Measurements from ENCODE around the gene POSTN. TPM values are rescaled to one million over a fixed set of nuclear protein-coding genes. Genes with fewer than 3 reads are reported as not detected.
"Not testable (repeated sequence)": the region's sequence is repeated elsewhere in the genome, so short reads cannot be mapped to it uniquely, and the experiment has no call there.

Gene POSTN
- polyA plus RNA-seq, 1 experiment, result 235 TPM

GRCh38 chr13:37565425-37565824, 33.1 kb downstream of the POSTN start:
- ChIA-PET POLR2A (no interaction called here), CTCF (no interaction called here)
- no peak for DNase-seq (ENCODE audit: low read depth)
- Histone ChIP-seq H3K36me3 (ENCODE audit: control insufficient read depth, insufficient read depth, low read length) (no peaks in the 10 kb centered on the region), H3K27me3 (ENCODE audit: control insufficient read depth, insufficient read depth, low read length) (no peaks in the 10 kb centered on the region), H3K4me3 (ENCODE audit: low read depth, low read length) (no peak overlapping the region)
- TF ChIP-seq CTCF (IDR thresholded peaks at IDR 0.05; ENCODE audit: insufficient read depth, low read depth, low read length), result no peak

- Histone ChIP-seq H3K4me3 (ENCODE audit: low read depth, low read length) (no peak overlapping the region), H3K36me3 (ENCODE audit: control insufficient read depth, insufficient read depth, low read length) (no peaks in the 10 kb centered on the region), H3K27me3 (ENCODE audit: control insufficient read depth, insufficient read depth, low read length) (no peaks in the 10 kb centered on the region)
- CTCF ChIA-PET, result no interaction called here
- POLR2A ChIA-PET, result no interaction called here
- no peak for DNase-seq (ENCODE audit: low read depth)
- TF ChIP-seq CTCF (IDR thresholded peaks at IDR 0.05; ENCODE audit: insufficient read depth, low read depth, low read length), result no peak
Observed at GRCh38 chr13:37561031-37561430, 37.5 kb downstream of the POSTN start.

- CTCF ChIA-PET, result interaction anchor here (1.0 kb wide), 1 partner anchor 19 kb away, joined by 3 read pairs; no protein-coding TSS in a partner anchor
- Histone ChIP-seq H3K27me3 (ENCODE audit: control insufficient read depth, insufficient read depth, low read length) (no peaks in the 10 kb centered on the region), H3K36me3 (ENCODE audit: control insufficient read depth, insufficient read depth, low read length) (no peaks in the 10 kb centered on the region), H3K4me3 (ENCODE audit: low read depth, low read length) (no peak overlapping the region)
- no peak for DNase-seq (ENCODE audit: low read depth)
- POLR2A ChIA-PET, result no interaction called here
- TF ChIP-seq CTCF (IDR thresholded peaks at IDR 0.05; ENCODE audit: insufficient read depth, low read depth, low read length), result no peak
Observed at GRCh38 chr13:37560526-37560925, 38.0 kb downstream of the POSTN start.

- POLR2A ChIA-PET; H3K36me3 ChIP-seq (ENCODE audit: control insufficient read depth, insufficient read depth, low read length); H3K27me3 ChIP-seq (ENCODE audit: control insufficient read depth, insufficient read depth, low read length); H3K4me3 ChIP-seq (ENCODE audit: low read depth, low read length); DNase-seq (ENCODE audit: low read depth); CTCF ChIA-PET: not testable (repeated sequence)
Observed at GRCh38 chr13:37558766-37559165, 39.8 kb downstream of the POSTN start.

GRCh38 chr13:37546087-37546486, 52.5 kb downstream of the POSTN start:
- no peak for DNase-seq (ENCODE audit: low read depth)
- H3K4me3 ChIP-seq (ENCODE audit: low read depth, low read length), result no peak overlapping the region
- POLR2A ChIA-PET, result no interaction called here
- CTCF ChIA-PET, result no interaction called here
- no peaks in the 10 kb centered on the region for H3K36me3 ChIP-seq (ENCODE audit: control insufficient read depth, insufficient read depth, low read length)
- no peak for TF ChIP-seq CTCF (IDR thresholded peaks at IDR 0.05; ENCODE audit: insufficient read depth, low read depth, low read length)
- no peaks in the 10 kb centered on the region for H3K27me3 ChIP-seq (ENCODE audit: control insufficient read depth, insufficient read depth, low read length)

- TF ChIP-seq CTCF (IDR thresholded peaks at IDR 0.05; ENCODE audit: insufficient read depth, low read depth, low read length), result no peak
- POLR2A ChIA-PET, result no interaction called here
- no peaks in the 10 kb centered on the region for H3K27me3 ChIP-seq (ENCODE audit: control insufficient read depth, insufficient read depth, low read length)
Observed at GRCh38 chr13:37544995-37545394, 53.6 kb downstream of the POSTN start.

More at GRCh38 chr13:37544995-37545394, 53.6 kb downstream of the POSTN start:
- CTCF ChIA-PET, result no interaction called here
- DNase-seq (ENCODE audit: low read depth), result no peak
- Histone ChIP-seq H3K36me3 (ENCODE audit: control insufficient read depth, insufficient read depth, low read length) (no peaks in the 10 kb centered on the region), H3K4me3 (ENCODE audit: low read depth, low read length) (no peak overlapping the region)
